Stomach smooth muscle (tissue), 2 donors: ENCODE results near the gene CYB5R4.
A peak's percentile ranks its signal among the peaks of the same experiment; 100 is the strongest.

Source experiments
- H3K27ac ChIP-seq: one replicate; pipeline ENCODE4 v1.7.0; 2013; ENCODE audit warnings: mild to moderate bottlenecking, low read length, inconsistent platforms
- H3K27me3 ChIP-seq, 2 donors: one replicate each; pipeline ENCODE4 v1.7.0; 2013; ENCODE audit warnings: low read length in 2 of 2; ENCODE audit not compliant: insufficient read depth in 2 of 2, control insufficient read depth in 1 of 2
- H3K36me3 ChIP-seq, 2 donors: one replicate each; pipeline ENCODE4 v1.7.0; 2013; ENCODE audit warnings: low read length in 2 of 2; ENCODE audit not compliant: control insufficient read depth in 2 of 2, insufficient read depth in 2 of 2
- H3K4me1 ChIP-seq: one replicate; pipeline ENCODE4 v1.7.0; 2013; ENCODE audit warnings: low read length; ENCODE audit not compliant: control insufficient read depth, insufficient read depth
- H3K4me3 ChIP-seq, 2 donors: one replicate each; pipeline ENCODE4 v1.7.0; 2013; ENCODE audit warnings: low read length in 2 of 2
- H3K9ac ChIP-seq, 2 donors: one replicate each; pipeline ENCODE4 v1.7.0; 2013; ENCODE audit warnings: low read length in 2 of 2, mild to moderate bottlenecking in 1 of 2
- H3K9me3 ChIP-seq, 2 donors: one replicate each; pipeline ENCODE4 v1.7.0; 2013; ENCODE audit warnings: low read length in 2 of 2; ENCODE audit not compliant: control insufficient read depth in 2 of 2
- donor health status: healthy.
- donor health status: Pancreatic carcinoma.

The CYB5R4 gene, protein sequence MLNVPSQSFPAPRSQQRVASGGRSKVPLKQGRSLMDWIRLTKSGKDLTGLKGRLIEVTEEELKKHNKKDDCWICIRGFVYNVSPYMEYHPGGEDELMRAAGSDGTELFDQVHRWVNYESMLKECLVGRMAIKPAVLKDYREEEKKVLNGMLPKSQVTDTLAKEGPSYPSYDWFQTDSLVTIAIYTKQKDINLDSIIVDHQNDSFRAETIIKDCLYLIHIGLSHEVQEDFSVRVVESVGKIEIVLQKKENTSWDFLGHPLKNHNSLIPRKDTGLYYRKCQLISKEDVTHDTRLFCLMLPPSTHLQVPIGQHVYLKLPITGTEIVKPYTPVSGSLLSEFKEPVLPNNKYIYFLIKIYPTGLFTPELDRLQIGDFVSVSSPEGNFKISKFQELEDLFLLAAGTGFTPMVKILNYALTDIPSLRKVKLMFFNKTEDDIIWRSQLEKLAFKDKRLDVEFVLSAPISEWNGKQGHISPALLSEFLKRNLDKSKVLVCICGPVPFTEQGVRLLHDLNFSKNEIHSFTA

GRCh38 chr6:83859410-83860358, at the start of gene CYB5R4:
Gene CYB5R4 (plus strand): TSS chr6:83859689. CDS start chr6:83859783, 94 bp downstream.
- Histone ChIP-seq H3K27ac (peak within 1 kb of the TSS; percentile 63), H3K36me3 (no peaks in the 10 kb centered on the region), H3K9ac (peak within 1 kb of the TSS; percentile 81 to 89), H3K4me1 (peaks cover 4% of the 10 kb centered on the region), H3K27me3 (no peaks in the 10 kb centered on the region), H3K9me3 (no peaks in the 10 kb centered on the region), H3K4me3 (peak within 1 kb of the TSS; percentile 89 to 92)

DNA sequence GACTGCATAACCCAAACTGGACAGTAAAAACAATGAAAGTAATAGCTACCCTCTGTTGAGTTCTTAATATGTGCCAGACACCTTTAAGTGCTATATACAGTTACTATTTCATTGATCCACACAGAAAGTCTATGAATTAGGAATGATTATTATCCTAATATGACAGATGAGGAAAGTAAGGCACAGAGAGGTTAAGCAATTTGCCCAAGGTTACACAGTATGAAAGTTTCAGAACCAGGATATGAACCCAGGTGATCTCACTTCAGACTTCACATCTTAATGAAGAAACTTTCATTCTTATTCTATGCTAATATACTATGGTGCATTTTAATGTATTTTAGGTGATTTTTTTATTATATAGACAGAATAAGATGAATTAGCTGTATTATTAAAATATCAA, 46.9 kb upstream of the CYB5R4 start:
- no peaks in the 10 kb centered on the region for H3K36me3 ChIP-seq
- no peaks in the 10 kb centered on the region for H3K27me3 ChIP-seq
- H3K9ac ChIP-seq = no peak overlapping the region
- H3K9me3 ChIP-seq = no peaks in the 10 kb centered on the region
- no peak overlapping the region for H3K27ac ChIP-seq
- no peak overlapping the region for H3K4me3 ChIP-seq
- no peaks in the 10 kb centered on the region for H3K4me1 ChIP-seq

GRCh38 chr6:83815631-83816272, 43.7 kb upstream of the CYB5R4 start:
- no peak overlapping the region for H3K4me3 ChIP-seq
- H3K36me3 ChIP-seq = no peaks in the 10 kb centered on the region
- H3K9ac ChIP-seq = no peak overlapping the region
- no peaks in the 10 kb centered on the region for H3K9me3 ChIP-seq
- H3K4me1 ChIP-seq = no peaks in the 10 kb centered on the region
- no peaks in the 10 kb centered on the region for H3K27me3 ChIP-seq
- H3K27ac ChIP-seq = no peak overlapping the region

DNA sequence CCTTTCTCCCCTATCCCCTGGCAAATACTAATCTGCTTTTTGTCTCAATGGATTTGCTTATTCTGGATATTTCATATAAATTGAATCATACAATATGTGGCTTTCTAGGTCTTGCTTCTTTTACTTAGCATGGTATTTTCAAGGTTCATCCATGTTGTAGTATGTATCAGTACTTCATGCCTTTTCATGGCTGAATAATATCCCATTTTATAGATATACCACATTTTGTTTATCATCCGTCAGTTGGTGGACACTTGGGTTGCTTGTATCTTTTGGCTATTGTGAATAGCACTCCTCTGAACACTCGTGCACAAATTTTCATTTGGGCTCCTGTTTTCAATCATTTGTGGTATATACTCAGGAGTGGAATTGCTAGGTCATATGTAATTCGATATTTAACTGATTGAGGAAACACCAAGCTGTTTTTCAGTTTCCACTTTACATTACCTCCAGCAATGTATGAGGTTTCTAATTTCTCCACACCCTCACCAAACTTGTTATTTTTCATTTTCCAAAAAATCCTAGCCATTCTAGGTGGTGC, 36.8 kb upstream of the CYB5R4 start:
- no peak overlapping the region for H3K9ac ChIP-seq
- no peaks in the 10 kb centered on the region for H3K4me1 ChIP-seq
- H3K27me3 ChIP-seq = no peaks in the 10 kb centered on the region
- no peaks in the 10 kb centered on the region for H3K9me3 ChIP-seq
- H3K4me3 ChIP-seq = no peak overlapping the region
- H3K36me3 ChIP-seq = no peaks in the 10 kb centered on the region
- H3K27ac ChIP-seq = no peak overlapping the region

DNA sequence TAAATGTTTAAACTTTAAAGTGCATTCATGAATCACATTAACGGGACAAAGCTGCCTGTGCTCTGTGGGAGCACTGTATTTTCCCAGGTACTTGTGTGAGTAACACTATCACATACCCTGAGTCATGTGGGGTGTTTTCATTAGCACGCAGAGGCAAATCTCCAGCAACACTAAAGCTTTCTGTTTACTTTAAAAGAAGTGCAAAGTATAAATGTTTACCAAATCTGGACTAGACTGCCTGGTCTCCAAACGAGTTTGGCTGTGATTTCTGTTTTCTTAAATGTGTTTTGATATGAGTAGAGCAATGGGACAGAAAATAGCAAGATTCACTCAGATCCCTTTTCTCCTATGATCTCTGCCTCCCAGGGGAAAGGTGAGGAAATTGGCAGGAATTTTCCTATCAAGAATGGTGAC, 35.1 kb upstream of the CYB5R4 start:
- Histone ChIP-seq H3K36me3 (no peaks in the 10 kb centered on the region), H3K27ac (no peak overlapping the region), H3K4me1 (no peaks in the 10 kb centered on the region)

DNA sequence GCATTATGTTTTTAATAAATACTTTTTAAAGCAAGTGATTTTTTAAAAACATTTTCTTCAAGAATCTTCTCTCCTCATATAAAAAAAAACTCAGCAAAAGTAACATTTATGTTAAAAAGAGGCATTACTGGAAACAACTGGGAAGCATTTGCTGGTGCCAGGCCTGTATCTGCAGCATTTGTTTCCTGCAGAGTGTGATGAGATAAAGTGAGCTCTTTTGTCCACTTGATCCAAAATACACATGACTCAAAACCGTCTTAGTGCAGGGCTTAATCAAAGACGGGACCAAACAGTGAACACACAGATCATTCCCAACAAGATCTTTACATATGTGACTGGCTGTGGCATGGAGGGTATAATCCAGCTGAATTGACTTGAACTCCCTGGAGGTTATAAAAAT, 34.7 kb upstream of the CYB5R4 start:
- H3K36me3 ChIP-seq = no peaks in the 10 kb centered on the region
- no peak overlapping the region for H3K27ac ChIP-seq
- H3K4me3 ChIP-seq = no peak overlapping the region
- no peaks in the 10 kb centered on the region for H3K4me1 ChIP-seq
- no peaks in the 10 kb centered on the region for H3K27me3 ChIP-seq
- no peak overlapping the region for H3K9ac ChIP-seq
- H3K9me3 ChIP-seq = no peaks in the 10 kb centered on the region

More for the DNA sequence above, 35.1 kb upstream of the CYB5R4 start:
- Histone ChIP-seq H3K9ac (no peak overlapping the region), H3K27me3 (no peaks in the 10 kb centered on the region), H3K9me3 (no peaks in the 10 kb centered on the region), H3K4me3 (no peak overlapping the region)

DNA sequence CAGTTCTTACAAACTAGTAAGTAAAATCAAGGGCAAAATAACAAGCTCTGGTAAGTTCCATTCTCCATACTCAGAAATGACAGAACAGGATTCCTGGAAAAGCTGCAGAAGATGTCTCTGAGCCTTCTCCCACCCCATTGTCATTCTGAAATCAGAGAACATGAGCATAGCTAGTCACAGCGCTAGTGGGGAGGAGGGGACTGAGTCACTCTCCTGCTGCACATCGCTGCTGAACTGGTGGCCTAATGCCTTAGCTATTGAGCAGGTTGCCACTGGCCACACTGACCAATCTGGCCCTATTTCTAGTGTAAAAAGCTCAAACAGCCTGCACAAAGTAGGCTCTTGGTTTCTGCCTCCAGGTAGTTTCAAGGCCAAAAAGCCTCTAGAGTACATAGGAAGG, 32.4 kb upstream of the CYB5R4 start:
- H3K4me1 ChIP-seq = no peaks in the 10 kb centered on the region
- no peak overlapping the region for H3K9ac ChIP-seq
- no peaks in the 10 kb centered on the region for H3K27me3 ChIP-seq
- no peak overlapping the region for H3K4me3 ChIP-seq
- H3K36me3 ChIP-seq = no peaks in the 10 kb centered on the region
- H3K27ac ChIP-seq = no peak overlapping the region
- H3K9me3 ChIP-seq = no peaks in the 10 kb centered on the region

DNA sequence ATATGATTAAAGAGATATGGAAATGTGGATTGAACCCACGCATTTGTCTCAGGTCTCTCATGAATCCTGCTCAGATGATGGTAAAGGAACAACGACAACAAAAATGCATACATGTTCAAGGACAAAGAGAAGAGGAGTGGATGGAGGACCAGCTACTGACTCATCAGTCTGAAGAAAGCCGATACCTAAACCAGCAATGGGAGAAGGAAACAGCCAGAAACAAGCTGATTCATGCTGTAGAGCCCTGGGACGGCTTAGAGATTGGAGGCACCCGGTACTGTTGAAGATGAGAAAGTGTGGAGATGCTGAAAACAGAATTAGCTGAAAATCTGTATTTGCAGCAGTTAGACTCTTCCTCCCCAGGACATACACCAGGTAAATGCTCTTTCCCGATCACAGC, 20.8 kb upstream of the CYB5R4 start:
- Histone ChIP-seq H3K9ac (no peak overlapping the region), H3K9me3 (peaks cover 0 to 5% of the 10 kb centered on the region in 2 donors), H3K27ac (no peak overlapping the region), H3K4me3 (no peak overlapping the region), H3K27me3 (no peaks in the 10 kb centered on the region), H3K36me3 (no peaks in the 10 kb centered on the region), H3K4me1 (no peaks in the 10 kb centered on the region)

- no peaks in the 10 kb centered on the region for H3K36me3 ChIP-seq
- no peak overlapping the region for H3K4me3 ChIP-seq
- H3K27me3 ChIP-seq = no peaks in the 10 kb centered on the region
- H3K4me1 ChIP-seq = no peaks in the 10 kb centered on the region
- H3K9me3 ChIP-seq = peaks cover 0 to 2% of the 10 kb centered on the region in 2 donors
- H3K27ac ChIP-seq = no peak overlapping the region
- H3K9ac ChIP-seq = no peak overlapping the region
Measured at GRCh38 chr6:83844170-83844569, 15.3 kb upstream of the CYB5R4 start.

DNA sequence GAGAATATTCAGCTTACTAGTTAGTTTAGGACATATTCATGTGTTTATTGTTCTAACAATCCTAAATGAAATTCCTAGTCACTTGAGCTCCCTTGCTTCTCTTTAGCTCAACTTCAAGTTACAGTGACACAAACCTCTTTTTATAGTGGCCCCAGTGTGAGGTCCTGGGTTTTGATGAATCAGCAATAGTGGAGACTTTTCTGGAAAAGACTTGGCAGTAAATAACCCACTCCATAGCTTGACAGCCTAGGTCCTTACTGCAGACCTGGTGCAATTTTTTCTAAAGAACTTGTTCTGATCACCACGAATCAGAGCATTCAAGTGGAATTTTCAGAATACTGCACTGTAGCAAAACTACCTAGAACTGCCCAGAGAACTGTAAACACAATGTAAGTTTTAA, 13.2 kb upstream of the CYB5R4 start:
- H3K36me3 ChIP-seq = no peaks in the 10 kb centered on the region
- H3K4me3 ChIP-seq = no peak overlapping the region
- H3K9me3 ChIP-seq = peaks cover 0 to under 1% of the 10 kb centered on the region in 2 donors
- H3K27me3 ChIP-seq = no peaks in the 10 kb centered on the region
- H3K9ac ChIP-seq = no peak overlapping the region
- no peaks in the 10 kb centered on the region for H3K4me1 ChIP-seq
- H3K27ac ChIP-seq = no peak overlapping the region
